Gastrocnemius medialis (tissue), 4 donors: ENCODE results near the gene TUBAL3. TPM values are rescaled to one million over a fixed set of nuclear protein-coding genes. Genes with fewer than 3 reads are reported as not detected.
"Not testable (repeated sequence)": the region's sequence is repeated elsewhere in the genome, so short reads cannot be mapped to it uniquely, and the experiment has no call there.

Experiments
- ATAC-seq, 2 donors: fragments of 150-250 bp; one replicate each; pipeline ENCODE4 v1.9.1; 2016
- DNase-seq, 2 donors: peaks; one replicate each; pipeline ENCODE4 v3.0.0-alpha.2; 2019
- H3K27ac ChIP-seq, 4 donors: fragments of 200-600 bp; sonication (generic); 1 replicate in 1 of 4; 2 replicates in 3 of 4; pipeline ENCODE4 v1.5.1; 2016 to 2018; ENCODE audit warnings: mild to moderate bottlenecking in 2 of 4, moderate library complexity in 1 of 4
- H3K27me3 ChIP-seq, 3 donors: fragments of 200-600 bp; sonication (generic) in 2 of 3; 1 replicate in 1 of 3; 2 replicates in 2 of 3; pipeline versions ENCODE4 v1.5.1 to v1.6.0; 2016 to 2019; ENCODE audit warnings: mild to moderate bottlenecking in 1 of 3, moderate library complexity in 1 of 3
- H3K36me3 ChIP-seq, 2 donors: fragments of 200-600 bp; sonication (generic) in 1 of 2; one replicate each; pipeline ENCODE4 v1.5.1; 2017 to 2018
- H3K4me1 ChIP-seq, 2 donors: fragments of 200-600 bp; sonication (generic) in 1 of 2; one replicate each; pipeline ENCODE4 v1.5.1; 2016 to 2017; ENCODE audit warnings: mild to moderate bottlenecking in 2 of 2
- H3K4me3 ChIP-seq, 4 donors: fragments of 200-600 bp; sonication (generic) in 3 of 4; 1 replicate in 1 of 4; 2 replicates in 3 of 4; pipeline ENCODE4 v1.5.1; 2016 to 2019; ENCODE audit warnings: mild to moderate bottlenecking in 2 of 4
- H3K9me3 ChIP-seq, 3 donors: fragments of 200-600 bp; sonication (generic) in 2 of 3; 1 replicate in 1 of 3; 2 replicates in 2 of 3; pipeline ENCODE4 v1.5.1; 2016 to 2019
- POLR2A ChIP-seq, 2 donors: fragments of 450-650 bp; IDR thresholded peaks; one replicate each; pipeline ENCODE4 v1.6.1; 2017; ENCODE audit warnings: antibody characterized with exemption in 2 of 2, mild to moderate bottlenecking in 2 of 2, moderate library complexity in 2 of 2
- in situ Hi-C, 4 donors: fragments of 200-750 bp; cut with MboI; loops; one replicate each; pipeline versions ENCODE4 v1.15.0 to v1.8.0; 2017; ENCODE audit warnings: low sequenced_read_pairs in 4 of 4
- intact Hi-C: fragments of 100-400 bp; cut with DNase I; formaldehyde crosslinking; loops from one replicate; pipeline ENCODE4 v1.15.1; 2023; ENCODE audit warnings: low total_unique reads
- total RNA-seq, 4 donors: library from RNA; depleted of rRNA; stranded (reverse); fragments of >200 nt; gene quantifications; one replicate each; pipeline versions ENCODE4 v1.1.0 to v1.2.3, GENCODE V29; 2016
- TF ChIP-seq, protein P1 (sequence below), 5 experiments: fragments of 450-650 bp in 3 of 5; fragments of 200-600 bp in 2 of 5; sonication (generic) in 2 of 5; IDR thresholded peaks in 4 of 5; conservative IDR thresholded peaks in 1 of 5; 1 replicate in 4 of 5; 2 replicates in 1 of 5; pipeline ENCODE4 v1.5.1; 2016 to 2019; ENCODE audit warnings: antibody characterized with exemption in 5 of 5, mild to moderate bottlenecking in 3 of 5, moderate library complexity in 3 of 5

TUBAL3 gene
- total RNA-seq, 4 donors from 2014 or later, result 0.18 TPM; not detected in 3

DNA sequence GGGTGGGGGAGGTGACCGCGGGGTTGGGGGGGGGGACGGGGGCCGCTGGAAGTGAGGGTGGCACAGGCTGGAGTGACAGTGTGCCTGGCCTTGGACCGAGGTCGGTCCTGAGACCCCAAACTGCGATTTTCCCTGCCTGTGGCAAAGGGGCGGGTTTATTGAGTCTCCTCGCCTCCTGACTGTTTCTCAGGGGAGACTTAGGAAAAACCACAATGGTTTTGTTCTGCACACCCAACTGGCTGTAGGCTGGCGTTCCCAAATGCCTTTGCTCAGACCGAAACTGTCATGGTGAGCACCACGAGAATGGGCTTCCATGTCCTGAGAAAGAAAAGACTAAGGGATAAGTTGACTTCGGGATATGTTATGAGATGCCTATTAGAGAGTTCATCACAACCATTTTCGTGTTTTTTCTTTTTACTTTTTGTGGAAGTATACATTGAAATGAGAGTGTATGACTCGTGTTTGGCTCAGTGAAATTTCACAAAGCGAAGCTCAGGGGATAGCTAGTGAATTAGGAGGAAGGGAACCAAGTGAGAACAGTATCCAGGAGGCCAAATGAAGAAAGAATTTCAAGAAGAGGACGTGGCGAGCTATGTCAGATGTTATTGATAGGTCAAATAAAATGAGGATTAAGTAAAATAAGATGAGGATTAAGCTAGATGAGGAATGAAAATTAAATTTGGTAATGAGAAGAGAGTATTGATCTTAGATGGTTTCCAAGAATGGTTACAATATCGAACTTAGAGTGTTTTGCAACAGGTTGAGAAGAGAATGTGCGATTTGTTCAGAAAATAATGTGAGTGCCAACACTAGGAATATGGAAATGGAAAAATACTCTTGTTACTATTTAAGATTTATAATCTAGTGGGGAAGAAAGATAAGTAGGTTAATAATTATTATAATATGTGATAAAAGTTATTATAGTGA is 8.6 kb upstream of the TUBAL3 start:
- ATAC-seq (peak; percentile 31 to 37), DNase-seq (peak in 1 of 2 donors; percentile 16)
- Histone ChIP-seq H3K27me3 (no peaks in the 10 kb centered on the region), H3K4me1 (peaks cover 37 to 40% of the 10 kb centered on the region in 2 donors), H3K4me3 (peak overlapping the region; percentile 74 to 89 (median 88)), H3K27ac (peak overlapping the region; percentile 87 to 97 (median 94)), H3K9me3 (no peaks in the 10 kb centered on the region), H3K36me3 (no peaks in the 10 kb centered on the region)
- intact Hi-C loops (loop anchor here (2.0 kb wide), 1 partner anchor 34 kb away; no protein-coding TSS in a partner anchor), in situ Hi-C loops (no loop called here)
- TF ChIP-seq, protein P1, sequence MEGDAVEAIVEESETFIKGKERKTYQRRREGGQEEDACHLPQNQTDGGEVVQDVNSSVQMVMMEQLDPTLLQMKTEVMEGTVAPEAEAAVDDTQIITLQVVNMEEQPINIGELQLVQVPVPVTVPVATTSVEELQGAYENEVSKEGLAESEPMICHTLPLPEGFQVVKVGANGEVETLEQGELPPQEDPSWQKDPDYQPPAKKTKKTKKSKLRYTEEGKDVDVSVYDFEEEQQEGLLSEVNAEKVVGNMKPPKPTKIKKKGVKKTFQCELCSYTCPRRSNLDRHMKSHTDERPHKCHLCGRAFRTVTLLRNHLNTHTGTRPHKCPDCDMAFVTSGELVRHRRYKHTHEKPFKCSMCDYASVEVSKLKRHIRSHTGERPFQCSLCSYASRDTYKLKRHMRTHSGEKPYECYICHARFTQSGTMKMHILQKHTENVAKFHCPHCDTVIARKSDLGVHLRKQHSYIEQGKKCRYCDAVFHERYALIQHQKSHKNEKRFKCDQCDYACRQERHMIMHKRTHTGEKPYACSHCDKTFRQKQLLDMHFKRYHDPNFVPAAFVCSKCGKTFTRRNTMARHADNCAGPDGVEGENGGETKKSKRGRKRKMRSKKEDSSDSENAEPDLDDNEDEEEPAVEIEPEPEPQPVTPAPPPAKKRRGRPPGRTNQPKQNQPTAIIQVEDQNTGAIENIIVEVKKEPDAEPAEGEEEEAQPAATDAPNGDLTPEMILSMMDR (IDR thresholded peaks at IDR 0.05 in 4 of 5, conservative IDR thresholded peaks at IDR 0.05 in 1 of 5), result no peak
- no peak for TF ChIP-seq POLR2A (IDR thresholded peaks at IDR 0.05)

GRCh38 chr10:5412277-5412941 is 7.8 kb upstream of the TUBAL3 start, which contains the start of gene NET1:
TSS of gene NET1 (plus strand) at chr10:5412557. CDS start at chr10:5412693, 136 bp downstream.
- H3K9me3 ChIP-seq, result no peaks in the 10 kb centered on the region
- peak; percentile 87 to 93 for DNase-seq
- H3K27ac ChIP-seq, result peak within 1 kb of the TSS; percentile 87 to 97 (median 94)
- peak within 1 kb of the TSS; percentile 74 to 89 (median 88) for H3K4me3 ChIP-seq
- TF ChIP-seq, protein P1 (IDR thresholded peaks at IDR 0.05 in 4 of 5, conservative IDR thresholded peaks at IDR 0.05 in 1 of 5), result no peak
- peak; percentile 43 to 51 for TF ChIP-seq POLR2A (IDR thresholded peaks at IDR 0.05)
- peaks cover 35 to 38% of the 10 kb centered on the region in 2 donors for H3K4me1 ChIP-seq
- no peaks in the 10 kb centered on the region for H3K27me3 ChIP-seq
- intact Hi-C loops (loop anchor here (2.0 kb wide), 1 partner anchor 34 kb away; no protein-coding TSS in a partner anchor), in situ Hi-C loops (no loop called here)
- ATAC-seq, result peak; percentile 84 to 93
- H3K36me3 ChIP-seq, result no peaks in the 10 kb centered on the region

DNA sequence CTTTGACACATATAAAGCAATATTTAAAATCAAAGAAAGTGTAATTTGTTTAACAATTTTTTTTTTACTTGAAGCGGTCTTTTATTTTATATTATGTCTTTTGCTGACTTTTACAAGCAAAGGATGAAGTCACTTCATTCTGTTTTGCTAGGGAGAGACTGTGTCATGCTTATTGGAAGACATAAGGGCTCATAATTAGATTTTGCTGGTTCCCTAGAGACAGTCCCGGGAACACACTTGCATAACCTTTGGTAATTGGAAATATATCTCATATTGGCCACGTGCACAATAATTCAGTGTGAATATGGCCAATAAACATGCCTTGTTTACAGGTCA is 7.3 kb upstream of the TUBAL3 start:
- no peaks in the 10 kb centered on the region for H3K36me3 ChIP-seq
- peak; percentile 3 to 20 for ATAC-seq
- intact Hi-C loops (loop anchor here (2.0 kb wide), 1 partner anchor 35 kb away; no protein-coding TSS in a partner anchor), in situ Hi-C loops (no loop called here)
- no peak for TF ChIP-seq POLR2A (IDR thresholded peaks at IDR 0.05)
- peak overlapping the region; percentile 87 to 97 (median 94) for H3K27ac ChIP-seq
- peak overlapping the region; percentile 74 to 89 (median 88) for H3K4me3 ChIP-seq
- no peaks in the 10 kb centered on the region for H3K9me3 ChIP-seq
- H3K4me1 ChIP-seq, result peaks cover 30 to 34% of the 10 kb centered on the region in 2 donors
- no peaks in the 10 kb centered on the region for H3K27me3 ChIP-seq
- no peak for DNase-seq

DNA sequence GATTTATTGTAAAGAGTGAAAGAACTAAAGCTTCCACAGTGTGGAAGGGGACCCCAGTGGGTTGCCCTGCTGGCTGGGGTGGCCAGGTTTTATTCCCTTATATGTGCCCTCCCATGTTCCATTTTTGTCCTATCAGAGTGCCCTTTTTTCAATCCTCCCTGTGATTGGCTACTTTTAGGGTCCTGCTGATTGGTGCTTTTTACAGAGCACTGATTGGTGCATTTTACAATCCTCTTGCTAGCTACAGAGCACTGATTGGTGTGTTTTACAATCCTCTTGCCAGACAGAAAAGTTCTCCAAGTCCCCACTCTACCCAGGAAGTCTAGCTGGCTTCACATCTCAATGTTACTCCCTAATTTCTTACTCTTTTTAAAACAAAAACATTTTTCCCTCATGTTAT is 6.2 kb upstream of the TUBAL3 start:
- intact Hi-C loops, H3K27me3 ChIP-seq, ATAC-seq, H3K27ac ChIP-seq, H3K9me3 ChIP-seq, DNase-seq, H3K4me3 ChIP-seq, in situ Hi-C loops, H3K36me3 ChIP-seq: not testable (repeated sequence)
- H3K4me1 ChIP-seq, result peaks cover 22 to 24% of the 10 kb centered on the region in 2 donors

DNA sequence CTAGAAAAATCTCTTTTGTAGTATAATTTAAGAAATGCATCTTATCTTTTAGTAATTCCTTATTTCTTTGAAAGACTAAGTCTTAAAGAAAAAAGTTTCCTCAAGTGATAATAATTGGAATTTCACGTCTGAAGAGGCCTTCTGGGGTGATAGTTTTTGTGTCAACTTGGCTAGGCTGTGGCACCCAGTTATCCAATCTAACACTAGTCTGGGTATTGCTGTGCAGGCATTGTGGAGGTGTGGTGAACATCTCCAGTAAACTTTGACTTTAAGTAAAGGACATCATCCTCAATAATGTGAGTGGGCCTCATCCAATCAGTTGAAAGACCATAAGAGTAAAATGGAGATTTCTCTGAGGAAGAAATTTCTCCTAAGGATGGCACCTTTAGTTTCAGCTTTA is 2.3 kb upstream of the TUBAL3 start:
- H3K4me3 ChIP-seq, result no peak overlapping the region
- no peak overlapping the region for H3K27ac ChIP-seq
- H3K27me3 ChIP-seq, result no peaks in the 10 kb centered on the region
- DNase-seq (no peak), ATAC-seq (no peak)
- peaks cover 2% of the 10 kb centered on the region in 2 donors for H3K4me1 ChIP-seq
- no peaks in the 10 kb centered on the region for H3K9me3 ChIP-seq
- in situ Hi-C loops (no loop called here), intact Hi-C loops (no loop called here)
- TF ChIP-seq POLR2A (IDR thresholded peaks at IDR 0.05), result no peak
- TF ChIP-seq, protein P1 (IDR thresholded peaks at IDR 0.05 in 4 of 5, conservative IDR thresholded peaks at IDR 0.05 in 1 of 5), result no peak
- no peaks in the 10 kb centered on the region for H3K36me3 ChIP-seq
